ENCODE data around the gene KCND3. TPM values are rescaled to one million over a fixed set of nuclear protein-coding genes. Genes with fewer than 3 reads are reported as not detected.

KCND3 gene
- total RNA-seq, 1 experiment from 2014 or later = 0.15 TPM

DNA sequence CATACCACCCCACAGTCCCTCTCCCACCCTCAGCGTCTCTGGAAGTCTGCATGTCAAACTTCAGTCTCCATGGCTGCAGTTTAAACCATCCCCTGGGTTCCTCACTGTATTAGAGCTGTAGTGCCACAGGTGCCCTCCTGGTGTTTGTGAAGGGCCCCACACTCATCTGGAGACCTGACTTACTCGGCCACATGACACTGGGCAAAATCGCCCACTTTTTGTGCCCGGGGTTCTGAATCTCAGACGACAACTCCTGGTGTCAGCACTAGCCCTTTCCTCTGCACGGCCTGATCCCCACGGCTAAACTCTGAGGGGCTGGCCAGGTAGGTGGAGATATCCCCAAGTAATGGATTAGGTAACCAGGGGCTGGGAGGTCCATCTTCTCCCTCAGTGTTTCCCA is 256.8 kb downstream of the KCND3 start:
- peaks cover 20% of the 10 kb centered on the region for H3K4me1 ChIP-seq (ENCODE audit: insufficient read depth, low read length)
- Mint-ChIP-seq H3K27me3 (ENCODE audit: low read depth) (peaks cover 2% of the 10 kb centered on the region; the same call in 1 of the 2 replicates), H3K4me1 (peaks cover 13 to 19% of the 10 kb centered on the region in 2 experiments), H3K4me3 (no peak overlapping the region), H3K9me3 (no peaks in the 10 kb centered on the region), H3K27ac (0 out of 7 replicates have a peak overlapping the region, but pooled peaks of 1 of the 3 experiments have one; percentile 16), H3K36me3 (ENCODE audit: insufficient read depth in 1 of 3, low read depth in 3 of 3) (no peaks in the 10 kb centered on the region; a peak in 1 of 7 replicates)
- no peak overlapping the region for H3K23ac ChIP-seq (ENCODE audit: insufficient read length, low read depth, low read length)
- H2AK5ac ChIP-seq (ENCODE audit: insufficient read length, low read length) = no peak overlapping the region
- H3K14ac ChIP-seq (ENCODE audit: insufficient read depth, low read length) = no peak overlapping the region
- H4K20me1 ChIP-seq (ENCODE audit: control insufficient read depth, insufficient read depth, insufficient read length) = no peaks in the 10 kb centered on the region
- H2BK20ac ChIP-seq (ENCODE audit: low read depth, low read length, poor library complexity, severe bottlenecking) = no peak overlapping the region
- no peak overlapping the region for H3K9ac ChIP-seq (ENCODE audit: extremely low read depth, insufficient read length, low read length)
- no peak overlapping the region for H3K27ac ChIP-seq (ENCODE audit: insufficient read length, low read depth, low read length)
- H4K8ac ChIP-seq (replicated peaks; ENCODE audit: insufficient read length, low read depth, low read length) = no peak overlapping the region
- no peak overlapping the region for H2AFZ ChIP-seq (ENCODE audit: low read length)
- H3T11ph ChIP-seq (ENCODE audit: low read length) = no peak overlapping the region
- H3K56ac ChIP-seq (ENCODE audit: insufficient read length, low read depth, low read length) = no peak overlapping the region
- TF ChIP-seq, protein P1, sequence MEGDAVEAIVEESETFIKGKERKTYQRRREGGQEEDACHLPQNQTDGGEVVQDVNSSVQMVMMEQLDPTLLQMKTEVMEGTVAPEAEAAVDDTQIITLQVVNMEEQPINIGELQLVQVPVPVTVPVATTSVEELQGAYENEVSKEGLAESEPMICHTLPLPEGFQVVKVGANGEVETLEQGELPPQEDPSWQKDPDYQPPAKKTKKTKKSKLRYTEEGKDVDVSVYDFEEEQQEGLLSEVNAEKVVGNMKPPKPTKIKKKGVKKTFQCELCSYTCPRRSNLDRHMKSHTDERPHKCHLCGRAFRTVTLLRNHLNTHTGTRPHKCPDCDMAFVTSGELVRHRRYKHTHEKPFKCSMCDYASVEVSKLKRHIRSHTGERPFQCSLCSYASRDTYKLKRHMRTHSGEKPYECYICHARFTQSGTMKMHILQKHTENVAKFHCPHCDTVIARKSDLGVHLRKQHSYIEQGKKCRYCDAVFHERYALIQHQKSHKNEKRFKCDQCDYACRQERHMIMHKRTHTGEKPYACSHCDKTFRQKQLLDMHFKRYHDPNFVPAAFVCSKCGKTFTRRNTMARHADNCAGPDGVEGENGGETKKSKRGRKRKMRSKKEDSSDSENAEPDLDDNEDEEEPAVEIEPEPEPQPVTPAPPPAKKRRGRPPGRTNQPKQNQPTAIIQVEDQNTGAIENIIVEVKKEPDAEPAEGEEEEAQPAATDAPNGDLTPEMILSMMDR (conservative IDR thresholded peaks at IDR 0.05) = no peak
- no peak overlapping the region for H4K91ac ChIP-seq (ENCODE audit: insufficient read length, low read depth, low read length)
- no peak overlapping the region for H3K4ac ChIP-seq (ENCODE audit: low read depth, low read length)
- no peak overlapping the region for H3K18ac ChIP-seq (ENCODE audit: insufficient read length, low read depth, low read length)
- H3K79me1 ChIP-seq (ENCODE audit: insufficient read depth, low read depth, low read length, poor library complexity, severe bottlenecking) = peaks cover 2% of the 10 kb centered on the region
- no peak overlapping the region for H4K5ac ChIP-seq (ENCODE audit: insufficient read length, low read depth, low read length)
- H3K9me3 ChIP-seq (ENCODE audit: control insufficient read depth, low read depth, low read length) = no peaks in the 10 kb centered on the region
- no peak overlapping the region for H2BK120ac ChIP-seq (ENCODE audit: low read depth, low read length, poor library complexity, severe bottlenecking)
- H3K79me2 ChIP-seq (ENCODE audit: insufficient read depth, low read length) = no peaks in the 10 kb centered on the region; the same call in 1 of the 2 replicates
- H3K27me3 ChIP-seq (ENCODE audit: insufficient read depth, low read length) = no peaks in the 10 kb centered on the region
- no peak overlapping the region for H3K4me2 ChIP-seq (ENCODE audit: insufficient read depth, insufficient read length, low read length)
- no peak for DNase-seq
- H3K23me2 ChIP-seq (ENCODE audit: insufficient read length, low read depth, low read length, poor library complexity, severe bottlenecking) = peaks cover 3% of the 10 kb centered on the region
- no peak overlapping the region for H2BK12ac ChIP-seq (ENCODE audit: insufficient read length, low read depth, low read length)
- no CpG with 5 or more reads among the region's 7 CpGs for WGBS (ENCODE audit: extremely low coverage, insufficient read length, low lambda C conversion rate)
- H2BK15ac ChIP-seq (ENCODE audit: low read depth, low read length) = no peak overlapping the region
- H2BK5ac ChIP-seq (ENCODE audit: insufficient read length, low read length) = no peak overlapping the region

Data from H9 (cell line).